NCI-H2107 treated with DMSO at 0.1 percent for 48 hours (cell line): ENCODE data around the gene GNL3L.
"Not testable (repeated sequence)": the region's sequence is repeated elsewhere in the genome, so short reads cannot be mapped to it uniquely, and the experiment has no call there.

Source experiments
- DNase-seq: peaks from one replicate; lab custom pipeline; 2025; ENCODE audit not compliant: unreplicated experiment; lab: John Stamatoyannopoulos, UW

Gene GNL3L

GRCh38 chrX:54529552-54530356 is at the start of gene GNL3L:
GNL3L (plus strand) TSS chrX:54530219; CDS start chrX:54532567, 2,348 bp downstream.
- DNase-seq, result peak; percentile 80

GRCh38 chrX:54482839-54483593 is 47.0 kb upstream of the GNL3L start:
- DNase-seq, result no peak

GRCh38 chrX:54483946-54484345 is 46.1 kb upstream of the GNL3L start:
- DNase-seq, result no peak

- DNase-seq, result no peak
Observed at GRCh38 chrX:54484666-54485065, 45.4 kb upstream of the GNL3L start.

- DNase-seq, result not testable (repeated sequence)
Observed at GRCh38 chrX:54489819-54490218, 40.2 kb upstream of the GNL3L start.

- no peak for DNase-seq
Observed at GRCh38 chrX:54492340-54492739, 37.7 kb upstream of the GNL3L start.

GRCh38 chrX:54494166-54494988 is 35.6 kb upstream of the GNL3L start:
- DNase-seq, result no peak

GRCh38 chrX:54494989-54495813 is 34.8 kb upstream of the GNL3L start:
- no peak for DNase-seq

GRCh38 chrX:54495814-54496516 is 34.1 kb upstream of the GNL3L start, which contains the start of gene FGD1:
FGD1 (minus strand) TSS chrX:54496234; CDS start chrX:54495432, 802 bp downstream.
- DNase-seq, result peak; percentile 67

- DNase-seq, result no peak
Observed at GRCh38 chrX:54496517-54496852, 33.5 kb upstream of the GNL3L start.

- DNase-seq, result no peak
Observed at GRCh38 chrX:54496936-54497335, 33.1 kb upstream of the GNL3L start.

- no peak for DNase-seq
Observed at GRCh38 chrX:54509400-54509799, 20.6 kb upstream of the GNL3L start.

- no peak for DNase-seq
Observed at GRCh38 chrX:54529151-54529550, 868 bp upstream of the GNL3L start.

- DNase-seq, result no peak
Observed at GRCh38 chrX:54530357-54530900, 410 bp downstream of the GNL3L start.

- no peak for DNase-seq
Observed at GRCh38 chrX:54534271-54534670, 4.3 kb downstream of the GNL3L start.

GRCh38 chrX:54540289-54540688 is 10.3 kb downstream of the GNL3L start:
- DNase-seq, result no peak

- not testable (repeated sequence) for DNase-seq
Observed at GRCh38 chrX:54542239-54542638, 12.2 kb downstream of the GNL3L start.

- no peak for DNase-seq
Observed at GRCh38 chrX:54550821-54551220, 20.8 kb downstream of the GNL3L start.

- DNase-seq, result no peak
Observed at GRCh38 chrX:54551801-54552200, 21.8 kb downstream of the GNL3L start.

GRCh38 chrX:54555006-54555405 is 25.0 kb downstream of the GNL3L start:
- DNase-seq, result not testable (repeated sequence)
